HepG2 (cell line): ENCODE data around the gene ITSN2. TPM values are rescaled to one million over a fixed set of nuclear protein-coding genes. Genes with fewer than 3 reads are reported as not detected.

Experiments
- ATAC-seq: fragments of 200-7000 bp; cut with Tn5 transposase; 3 replicates; pipeline ENCODE4 v1.9.1; 2020; ENCODE audit warnings: mild to moderate bottlenecking, moderate library complexity
- BruUV-seq: library from RNA; stranded (reverse); fragments of 400-500 nt; replicated peaks from 2 replicates; lab custom pipeline; 2021; lab: Mats Ljungman, UMichigan
- CTCF ChIA-PET: fragments of 300-600 bp; formaldehyde crosslinking; extraction: SDS; loops from one replicate; lab custom pipeline; 2021; ENCODE audit warnings: low total read pairs, inconsistent platforms, low intra/inter-chr PET ratio; lab: Yijun Ruan, JAX
- POLR2A ChIA-PET: fragments of 350-600 bp; sonication (Branson Sonifier 250); formaldehyde crosslinking; loops from one replicate; lab custom pipeline; 2020; ENCODE audit warnings: antibody characterized with exemption, inconsistent platforms; lab: Yijun Ruan, JAX
- DNase-seq: peaks from one replicate; pipeline ENCODE4 v3.0.0-alpha.2; 2015; ENCODE audit warnings: low spot score
- FAIRE-seq: peaks from 3 replicates; lab custom pipeline; 2011; peaks lifted over from hg19 to GRCh38; lab: Jason Lieb, UNC
- H2AFZ ChIP-seq: one replicate; pipeline ENCODE4 v1.6.1; 2011; ENCODE audit warnings: low read length, inconsistent platforms
- H3K27ac ChIP-seq: fragments of 300-600 bp; 3 replicates; pipeline ENCODE4 v1.8.0; 2011; ENCODE audit warnings: mixed run types, mild to moderate bottlenecking, mixed read lengths, low read length, inconsistent platforms; ENCODE audit not compliant: insufficient read depth; ENCODE audit errors: extremely low read length
- H3K27me3 ChIP-seq, 2 experiments: fragments of 200-600 bp in 1 of 2; 2 replicates in 1 of 2; 3 replicates in 1 of 2; pipeline versions ENCODE4 v1.6.0 to v1.8.0; 2011; ENCODE audit warnings: low read length in 2 of 2, mild to moderate bottlenecking in 2 of 2, moderate library complexity in 2 of 2, inconsistent platforms in 1 of 2; ENCODE audit not compliant: insufficient read depth in 2 of 2, control insufficient read depth in 1 of 2
- H3K36me3 ChIP-seq, 2 experiments: fragments of 200-600 bp in 1 of 2; replicated peaks in 1 of 2; 2 replicates in 1 of 2; 3 replicates in 1 of 2; pipeline versions ENCODE4 v1.5.1 to v1.8.0; 2011; ENCODE audit warnings: low read length in 2 of 2, inconsistent platforms in 1 of 2; ENCODE audit not compliant: insufficient read depth in 2 of 2, control insufficient read depth in 1 of 2
- H3K4me1 ChIP-seq: 2 replicates; pipeline ENCODE4 v1.5.1; 2012; ENCODE audit warnings: low read length, inconsistent platforms; ENCODE audit not compliant: insufficient read depth
- H3K4me2 ChIP-seq: 2 replicates; pipeline ENCODE4 v1.6.0; 2011; ENCODE audit warnings: low read depth, low read length, inconsistent platforms
- H3K4me3 ChIP-seq, 3 experiments: fragments of 200-600 bp in 1 of 3; sonication (generic), shearing (Covaris generic) in 1 of 3; replicated peaks in 1 of 3; 2 replicates each; pipeline ENCODE4 v1.5.1; 2011 to 2016; ENCODE audit warnings: low read length in 3 of 3, inconsistent platforms in 2 of 3, low read depth in 2 of 3, mild to moderate bottlenecking in 2 of 3, control low read depth in 1 of 3, mixed read lengths in 1 of 3; ENCODE audit not compliant: insufficient read depth in 1 of 3
- H3K79me2 ChIP-seq: one replicate; pipeline ENCODE4 v1.6.1; 2011; ENCODE audit warnings: low read length, inconsistent platforms; ENCODE audit not compliant: insufficient read depth
- H3K9ac ChIP-seq: 2 replicates; pipeline ENCODE4 v1.6.0; 2011; ENCODE audit warnings: mild to moderate bottlenecking, low read depth, low read length, inconsistent platforms; ENCODE audit not compliant: insufficient read depth
- H3K9me3 ChIP-seq: 2 replicates; pipeline ENCODE4 v1.5.1; 2012; ENCODE audit warnings: mild to moderate bottlenecking, low read length
- H4K20me1 ChIP-seq: 2 replicates; pipeline ENCODE4 v1.6.0; 2011; ENCODE audit warnings: inconsistent platforms, mild to moderate bottlenecking, low read length, moderate library complexity; ENCODE audit not compliant: insufficient read depth
- ARID5B ChIP-seq: IDR thresholded peaks from 2 replicates; pipeline ENCODE4 v1.4.0; 2020; ENCODE audit warnings: mild to moderate bottlenecking, missing genetic modification reagents
- ATF7 ChIP-seq, 2 experiments: fragments of 450-650 bp in 1 of 2; sonication (generic) in 1 of 2; formaldehyde crosslinking in 1 of 2; IDR thresholded peaks; 2 replicates each; pipeline versions ENCODE4 v1.4.0 to v1.6.1; 2016 to 2020; ENCODE audit warnings: antibody characterized with exemption in 1 of 2, mild to moderate bottlenecking in 1 of 2, missing genetic modification reagents in 1 of 2
- CCDC6 ChIP-seq: sonication (generic); formaldehyde crosslinking; IDR thresholded peaks from 2 replicates; pipeline ENCODE4 v1.8.1; 2022; ENCODE audit warnings: mild to moderate bottlenecking, missing genetic modification reagents, moderate library complexity
- CEBPB ChIP-seq: IDR thresholded peaks from 2 replicates; pipeline ENCODE4 v1.6.1; 2011; ENCODE audit warnings: low read depth, low read length, improper control_type of control experiment, borderline replicate concordance
- DMAP1 ChIP-seq: IDR thresholded peaks from 2 replicates; pipeline ENCODE4 v1.6.1; 2016
- RXRB ChIP-seq: IDR thresholded peaks from 2 replicates; pipeline ENCODE4 v1.6.1; 2016; ENCODE audit warnings: borderline replicate concordance, missing genetic modification reagents, missing compliant biosample characterization
- SOX13 ChIP-seq, 3 experiments: fragments of 450-650 bp in 1 of 3; sonication (generic) in 1 of 3; formaldehyde crosslinking in 1 of 3; IDR thresholded peaks in 2 of 3; conservative IDR thresholded peaks in 1 of 3; 2 replicates each; pipeline versions ENCODE4 v1.5.0 to v1.6.1; 2016 to 2020; ENCODE audit warnings: antibody characterized with exemption in 1 of 3, mild to moderate bottlenecking in 1 of 3, missing compliant biosample characterization in 1 of 3, missing genetic modification reagents in 1 of 3, moderate library complexity in 1 of 3
- USF2 ChIP-seq, 2 experiments: sonication (generic) in 1 of 2; formaldehyde crosslinking in 1 of 2; IDR thresholded peaks; 2 replicates each; pipeline versions ENCODE4 v1.5.1 to v1.6.1; 2011 to 2020; ENCODE audit warnings: borderline replicate concordance in 1 of 2, low read depth in 1 of 2, low read length in 1 of 2, mild to moderate bottlenecking in 1 of 2, missing genetic modification reagents in 1 of 2, moderate library complexity in 1 of 2
- ZBTB39 ChIP-seq: sonication (generic); formaldehyde crosslinking; IDR thresholded peaks from 2 replicates; pipeline ENCODE4 v1.5.0; 2020; ENCODE audit warnings: missing genetic modification reagents
- ZNF253 ChIP-seq: sonication (generic); formaldehyde crosslinking; IDR thresholded peaks from 2 replicates; pipeline ENCODE4 v1.8.0; 2022; ENCODE audit warnings: mild to moderate bottlenecking, missing genetic modification reagents, borderline replicate concordance
- ZNF331 ChIP-seq: sonication (generic); formaldehyde crosslinking; IDR thresholded peaks from 2 replicates; pipeline ENCODE4 v1.4.0; 2020; ENCODE audit warnings: missing genetic modification reagents
- ZNF510 ChIP-seq: sonication (generic); formaldehyde crosslinking; IDR thresholded peaks from 2 replicates; pipeline ENCODE4 v1.4.0; 2020; ENCODE audit warnings: low read depth, mild to moderate bottlenecking, missing genetic modification reagents
- WGBS: methylation state at CpG from one replicate; pipeline ENCODE4 v1.1.6; 2017; ENCODE audit warnings: low lambda C conversion rate; 5-methylcytosine and 5-hydroxymethylcytosine counted together
- in situ Hi-C: cut with HindIII; loops from 2 replicates; pipeline ENCODE4 v1.10.0; 2017; ENCODE audit warnings: low pct_unique_long_range_greater_than_20kb; ENCODE audit not compliant: extremely low pct_ligation_motif_present
- intact Hi-C: fragments of 100-400 bp; cut with micrococcal nuclease; formaldehyde crosslinking; loops from one replicate; pipeline ENCODE4 v1.10.0; 2022; ENCODE audit not compliant: unreplicated experiment
- polyA plus RNA-seq, 8 experiments: library from polyadenylated mRNA; depleted of rRNA in 3 of 8; stranded (reverse) in 7 of 8; unstranded in 1 of 8; fragments of >200 nt; fragmentation: Illumina TruSeq in 4 of 8; extraction: Trizol in 4 of 8; gene quantifications; 2 replicates each; pipeline versions ENCODE4 v1.2.1 to v1.2.3, GENCODE V29; 2011 to 2016; ENCODE audit warnings: low read depth in 4 of 8, missing spikeins in 1 of 8, mixed read lengths in 1 of 8; ENCODE audit not compliant: insufficient read depth in 1 of 8
- total RNA-seq, 5 experiments: library from RNA; depleted of rRNA; stranded (reverse); fragments of >200 nt; fragmentation: Illumina TruSeq; extraction: Trizol; gene quantifications; 2 replicates each; pipeline ENCODE4 v1.2.3, GENCODE V29; 2016; ENCODE audit warnings: low read depth in 1 of 5

Gene ITSN2
- total and polyA plus RNA-seq, 2 of the 13 experiments (the other 11 are each of a cell fraction or from before 2014, with no cell fraction given) = 26.0 to 26.6 TPM

GRCh38 chr2:24182507-24182906 lies 177.8 kb downstream of the ITSN2 start:
- no peak for FAIRE-seq
- TF ChIP-seq SOX13 (IDR thresholded peaks at IDR 0.05) (no peak), SOX13 (CRISPR knock-in tag; conservative IDR thresholded peaks at IDR 0.05 in 1 of 2, IDR thresholded peaks at IDR 0.05 in 1 of 2) (peak in 1 of 2 experiments; percentile 54; a peak in 2 of 4 replicates), ATF7 (IDR thresholded peaks at IDR 0.05) (no peak), ATF7 (CRISPR knock-in tag; IDR thresholded peaks at IDR 0.05) (0 out of 2 replicates have a peak, but pooled peaks have one; percentile 21), ARID5B (CRISPR knock-in tag) (peak; percentile 38; the same call in 1 of the 2 replicates), CEBPB (peak; percentile 56; the same call in 1 of the 2 replicates), USF2 (IDR thresholded peaks at IDR 0.05; ENCODE audit: low read depth, low read length) (peak; percentile 45; the same call in 1 of the 2 replicates), USF2 (CRISPR knock-in tag; IDR thresholded peaks at IDR 0.05; ENCODE audit: borderline replicate concordance) (peak; percentile 65; the same call in 1 of the 2 replicates), ZBTB39 (no peak), RXRB (no peak), ZNF253 (CRISPR knock-in tag) (no peak), CCDC6 (CRISPR knock-in tag) (0 out of 2 replicates have a peak, but pooled peaks have one; percentile 35), DMAP1 (CRISPR knock-in tag) (0 out of 2 replicates have a peak, but pooled peaks have one; percentile 33), ZNF331 (peak; percentile 48; the same call in 1 of the 2 replicates), ZNF510 (CRISPR knock-in tag) (no peak)

More at GRCh38 chr2:24182507-24182906, 177.8 kb downstream of the ITSN2 start:
- BruUV-seq = no TSS peak
- Histone ChIP-seq H3K4me1 (peaks cover 18% of the 10 kb centered on the region), H2AFZ (peak overlapping the region; percentile 85), H3K27me3 (peaks cover 0 to 3% of the 10 kb centered on the region in 2 experiments; a peak in 2 of 5 replicates), H3K36me3 (no peaks in the 10 kb centered on the region), H3K4me2 (peak overlapping the region; percentile 89), H3K9ac (peak overlapping the region; percentile 30; the same call in 1 of the 2 replicates), H3K4me3 (peak overlapping the region; percentile 21 to 51 (median 35); a peak in 5 of 6 replicates), H4K20me1 (no peaks in the 10 kb centered on the region), H3K79me2 (no peaks in the 10 kb centered on the region), H3K9me3 (no peaks in the 10 kb centered on the region), H3K27ac (no peak overlapping the region)
- intact Hi-C loops (no loop called here), in situ Hi-C loops (no loop called here)
- POLR2A ChIA-PET = interaction anchor here (0.9 to 1.4 kb wide), 2 partner anchors 98 to 255 kb away, joined by 4 read pairs; partner anchors contain the start of genes ATAD2B and TP53I3
- 1% methylated on average over 7 of the region's 7 CpGs for WGBS
- CTCF ChIA-PET = no interaction called here
- DNase-seq = peak; percentile 27
- ATAC-seq = peak; percentile 89
